DMS153 (cell line): ENCODE measurements around the gene RPP21.

Experiments
- DNase-seq: peaks from one replicate; lab custom pipeline; 2025; lab: John Stamatoyannopoulos, UW

Gene RPP21

DNA sequence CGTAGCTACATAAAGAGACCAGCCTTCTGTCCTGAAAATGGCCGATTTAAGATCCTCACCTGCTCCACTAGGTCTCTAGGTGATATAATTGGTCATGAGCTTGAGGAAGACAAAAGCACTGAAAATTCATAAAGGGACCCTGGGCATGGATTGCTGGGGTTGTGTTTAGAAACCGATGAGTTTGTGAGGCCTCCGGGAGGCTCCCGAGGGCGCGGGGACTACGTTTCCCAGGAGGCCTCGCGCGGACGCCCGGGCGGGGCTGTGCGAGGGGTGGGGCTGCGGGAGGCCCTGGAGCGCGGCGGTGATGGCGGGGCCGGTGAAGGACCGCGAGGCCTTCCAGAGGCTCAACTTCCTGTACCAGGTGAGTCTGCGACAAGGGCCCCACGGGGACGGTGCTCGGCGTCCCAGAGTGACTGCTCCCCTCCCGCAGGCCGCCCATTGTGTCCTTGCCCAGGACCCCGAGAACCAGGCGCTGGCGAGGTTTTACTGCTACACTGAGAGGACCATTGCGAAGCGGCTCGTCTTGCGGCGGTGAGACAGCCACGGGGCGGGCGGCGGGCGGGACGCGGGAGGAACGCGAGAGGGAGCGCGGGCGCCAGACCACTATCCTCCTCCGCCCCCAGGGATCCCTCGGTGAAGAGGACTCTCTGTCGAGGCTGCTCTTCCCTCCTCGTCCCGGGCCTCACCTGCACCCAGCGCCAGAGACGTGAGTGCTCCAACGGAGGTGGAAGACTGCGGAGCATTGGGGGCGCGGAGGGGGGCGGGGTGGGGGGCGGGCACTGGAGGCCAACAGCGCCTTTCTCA, at the start of gene RPP21:
Gene RPP21, plus strand, starts transcription at position 289 of the 804 bp plus-strand sequence. Its CDS starts 16 bp downstream, at position 305.
- peak; percentile 68 for DNase-seq

DNA sequence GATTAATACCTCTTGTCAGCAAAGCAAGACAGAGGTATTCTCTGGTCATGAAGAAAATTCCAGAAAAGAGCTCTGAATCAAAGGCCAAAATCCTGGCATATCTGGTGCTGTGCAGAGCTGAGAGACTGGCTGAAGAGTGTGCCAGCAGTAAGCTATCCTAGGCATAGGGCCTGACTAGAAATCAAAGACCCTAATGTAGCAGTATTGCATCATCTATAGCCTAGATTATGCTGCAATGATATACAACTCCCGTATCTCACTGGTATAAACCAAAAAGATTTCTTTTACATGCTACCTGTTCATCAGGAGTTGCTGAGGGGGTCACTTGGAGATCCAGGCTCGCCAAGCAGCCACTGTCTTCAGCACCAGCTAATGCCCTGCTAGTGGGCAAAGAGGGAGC, 49.1 kb upstream of the RPP21 start:
- DNase-seq: no peak

DNA sequence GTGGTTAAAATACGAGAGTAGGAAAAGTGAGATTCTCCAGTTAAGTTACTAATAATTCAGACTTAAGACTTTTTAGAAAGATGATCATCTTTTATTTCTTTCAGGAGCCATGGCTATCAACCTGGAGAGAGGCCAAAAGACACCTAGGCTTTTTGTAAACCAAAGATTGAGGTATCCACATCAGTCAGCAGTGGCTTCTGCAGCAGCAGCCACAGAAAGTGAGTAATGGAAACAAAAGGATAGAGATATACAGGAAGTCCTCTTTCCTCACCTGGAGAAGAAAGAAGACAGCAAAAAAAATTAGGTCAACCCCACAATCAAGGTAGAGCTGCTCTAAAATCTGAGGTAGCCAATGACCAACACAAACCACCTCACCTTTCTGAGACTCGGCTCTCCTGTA, 41.0 kb upstream of the RPP21 start:
- no peak for DNase-seq

DNA sequence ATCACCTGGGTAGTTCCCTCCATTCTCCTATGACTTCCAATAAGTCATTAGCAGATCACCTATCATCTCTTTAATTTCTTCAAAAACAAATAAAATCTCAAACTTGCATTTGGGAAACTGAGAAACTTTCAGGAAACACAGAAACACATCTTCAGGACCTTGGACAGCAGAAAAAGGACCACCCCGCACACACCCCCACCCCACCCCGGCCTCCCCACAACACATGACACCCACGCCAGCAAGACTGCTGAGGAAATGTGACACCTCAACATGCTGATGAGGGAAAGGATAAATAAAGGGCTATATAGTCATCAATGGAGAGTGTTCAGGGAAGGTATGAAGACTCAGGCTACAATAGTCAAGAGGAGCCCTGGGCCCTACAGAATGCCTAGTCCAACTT, 33.9 kb upstream of the RPP21 start:
- DNase-seq: no peak

DNA sequence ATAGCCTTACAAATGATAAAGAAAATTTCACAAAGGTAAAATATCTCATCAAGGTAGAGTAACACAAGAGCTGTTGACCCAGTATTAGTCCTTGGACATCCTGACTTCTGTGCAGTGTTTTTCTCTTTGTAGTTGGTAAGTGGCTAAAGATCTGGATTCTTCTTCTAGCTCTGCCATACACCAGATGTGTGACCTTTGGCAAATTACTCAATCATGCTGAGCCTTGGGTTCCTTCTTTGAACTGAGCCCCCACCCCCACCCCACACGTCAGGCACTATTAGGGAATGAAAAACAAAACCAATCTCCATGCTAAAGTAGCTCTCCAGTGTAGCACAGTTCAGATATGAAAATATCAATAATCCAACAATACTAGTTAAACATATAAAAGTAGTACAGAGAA, 33.3 kb upstream of the RPP21 start:
- DNase-seq: no peak

DNA sequence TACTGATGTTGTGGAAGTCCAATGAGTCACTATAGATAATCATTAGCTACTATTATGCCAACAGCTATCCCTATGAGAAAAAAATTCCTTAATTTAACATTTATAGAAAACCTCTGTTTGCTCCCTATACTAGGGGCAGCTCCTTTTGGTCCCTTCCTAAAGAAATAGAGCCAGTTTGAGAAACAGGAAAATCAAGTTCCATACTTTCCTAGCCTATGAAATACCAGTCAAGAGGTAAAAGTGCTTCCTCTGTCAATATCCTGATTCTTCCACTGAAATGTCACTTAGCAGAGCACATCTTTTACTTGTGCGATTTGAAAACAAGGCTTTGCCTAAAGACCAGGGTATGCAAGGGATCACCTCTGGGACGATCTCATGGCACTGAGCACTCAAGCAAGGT, 32.7 kb upstream of the RPP21 start:
- no peak for DNase-seq

DNA sequence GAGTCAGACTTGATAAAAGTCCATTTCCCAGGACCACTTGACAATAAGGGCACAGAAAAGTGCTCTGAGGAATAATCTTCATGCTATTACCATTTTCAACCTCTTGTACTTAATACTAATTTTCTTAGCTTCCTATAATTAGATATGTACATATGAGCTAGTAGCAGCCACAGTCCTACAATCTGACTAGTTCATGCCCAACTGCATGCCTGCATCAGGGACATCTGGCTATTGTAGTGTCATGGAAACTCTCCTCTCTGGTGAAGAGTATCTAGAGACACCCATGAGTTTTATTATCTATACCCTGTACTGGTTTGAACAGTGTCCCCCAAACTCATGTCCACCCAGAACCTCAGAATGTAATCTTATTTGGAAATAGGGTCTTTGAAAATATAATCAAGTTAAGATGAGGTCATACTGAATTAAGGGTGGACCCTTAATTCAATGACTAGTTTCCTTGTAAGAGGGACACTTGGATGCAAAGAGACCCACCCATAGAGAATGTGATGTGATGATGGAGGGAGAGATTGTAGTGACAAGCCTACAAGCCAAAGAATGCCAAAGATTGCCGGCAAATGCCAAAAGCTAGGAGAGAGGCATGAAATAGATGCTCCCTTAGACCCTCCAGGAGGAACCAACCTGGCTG, 32.2 kb upstream of the RPP21 start:
- DNase-seq: no peak

DNA sequence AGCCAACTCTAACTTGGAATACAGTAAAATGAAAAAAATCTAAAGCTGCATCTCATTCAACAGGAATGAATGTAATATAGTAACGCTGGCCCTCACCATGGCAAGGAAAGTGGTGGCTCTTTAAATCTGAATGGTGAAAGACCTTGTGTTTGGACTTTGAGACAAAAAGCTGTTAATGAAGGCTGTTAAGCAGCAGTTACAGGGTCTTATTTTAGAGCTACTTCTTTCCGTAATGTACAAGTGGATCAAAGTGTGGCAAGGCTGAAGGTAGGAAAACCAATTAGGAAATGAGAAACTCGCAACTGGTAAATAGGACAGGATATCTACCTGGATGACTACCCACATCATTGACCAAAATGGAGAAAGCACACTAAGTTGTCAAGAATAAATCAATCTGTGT, 29.8 kb upstream of the RPP21 start:
- DNase-seq: no peak

DNA sequence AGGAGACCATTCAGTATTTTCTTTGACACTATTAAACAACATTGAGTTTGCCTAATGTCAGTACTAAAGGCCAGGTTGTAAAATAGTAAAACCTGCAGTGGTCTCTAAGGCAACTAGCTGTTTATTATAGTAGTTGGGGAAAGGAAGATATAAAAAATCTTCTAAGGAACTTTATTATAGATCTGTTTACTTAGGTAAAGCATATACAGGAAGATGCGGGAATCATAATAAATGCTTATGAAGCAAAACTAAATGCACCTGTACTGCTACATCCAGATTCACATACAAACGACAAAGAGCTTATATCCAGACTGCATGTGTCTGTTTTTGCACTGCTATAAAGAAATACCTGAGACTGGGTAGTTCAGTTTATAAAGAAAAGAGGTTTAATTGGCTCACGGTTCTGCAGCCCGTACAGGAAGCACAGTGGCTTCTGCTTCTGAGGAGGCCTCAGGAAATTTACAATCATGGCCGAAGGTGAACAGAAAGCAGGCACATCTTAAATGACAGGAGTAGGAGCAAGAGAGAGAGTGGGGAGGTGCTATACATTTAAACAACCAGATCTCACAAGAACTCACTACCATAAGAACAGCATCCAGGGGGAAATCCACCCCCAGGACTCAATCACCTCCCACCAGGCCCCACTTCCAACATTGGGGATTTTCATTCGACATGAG, 26.9 kb upstream of the RPP21 start:
- DNase-seq: no peak

DNA sequence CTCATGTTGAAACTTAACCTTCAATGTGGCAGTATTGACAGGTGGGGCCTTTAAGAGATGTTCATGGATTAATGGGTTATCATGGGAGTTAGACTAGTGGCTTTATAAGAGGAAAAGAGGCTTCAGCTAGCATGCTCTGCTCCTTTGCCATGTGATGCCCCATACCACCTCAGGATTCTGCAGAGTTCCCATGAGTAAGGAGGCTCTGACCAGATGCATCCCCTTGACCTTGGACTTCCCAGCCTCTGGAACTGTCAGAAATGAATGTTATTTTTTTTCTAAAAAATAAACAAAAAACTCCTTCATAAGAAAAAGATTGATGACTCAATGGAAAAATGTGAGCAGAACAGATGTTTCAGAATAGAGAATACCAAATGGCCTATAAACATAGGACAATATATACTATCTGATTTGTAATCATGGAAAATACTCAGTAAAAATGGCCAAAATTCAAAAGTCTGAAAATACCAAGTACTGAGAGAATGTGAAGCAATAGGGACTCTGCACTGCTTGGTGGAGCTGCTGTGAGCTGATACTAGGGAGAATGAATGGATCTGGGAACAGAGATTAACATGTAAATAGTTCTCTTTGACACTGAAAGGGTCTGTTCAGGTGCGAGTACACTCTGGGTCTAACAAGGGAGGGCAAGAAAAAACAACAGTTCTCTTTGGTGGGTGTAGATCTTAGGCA, 25.7 kb upstream of the RPP21 start:
- DNase-seq: no peak

DNA sequence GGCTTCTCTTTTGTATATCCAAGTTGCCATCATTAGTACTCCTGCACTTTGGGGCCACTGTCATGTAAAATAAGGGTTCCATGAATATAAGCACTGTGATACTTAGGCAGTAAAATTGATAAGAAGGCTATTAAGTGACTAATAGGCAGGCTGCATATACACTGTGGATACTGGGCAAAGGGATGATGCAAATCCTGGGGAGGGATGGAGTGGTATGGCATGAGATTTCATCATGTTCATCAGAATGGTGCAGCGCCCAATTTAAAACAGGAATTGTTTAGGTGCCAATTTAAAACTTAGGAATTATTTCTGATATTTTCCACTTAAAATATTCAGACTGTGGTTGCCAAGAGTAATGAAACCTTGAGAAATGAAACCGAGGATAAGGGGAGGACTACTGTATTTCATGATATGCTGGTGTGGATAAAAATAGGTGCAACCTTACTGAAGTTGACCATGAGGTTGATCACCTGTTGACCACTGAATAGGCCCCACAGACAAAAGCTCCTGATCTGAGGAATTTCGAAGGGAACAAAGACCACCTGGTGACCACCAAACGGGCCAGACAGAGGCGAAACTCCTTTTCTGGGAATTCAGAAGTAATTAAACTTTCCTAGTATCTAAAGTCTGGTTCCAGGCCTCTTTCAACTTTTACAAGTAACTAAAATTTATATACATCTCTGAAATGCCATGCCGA, 23.1 kb upstream of the RPP21 start:
- no peak for DNase-seq

DNA sequence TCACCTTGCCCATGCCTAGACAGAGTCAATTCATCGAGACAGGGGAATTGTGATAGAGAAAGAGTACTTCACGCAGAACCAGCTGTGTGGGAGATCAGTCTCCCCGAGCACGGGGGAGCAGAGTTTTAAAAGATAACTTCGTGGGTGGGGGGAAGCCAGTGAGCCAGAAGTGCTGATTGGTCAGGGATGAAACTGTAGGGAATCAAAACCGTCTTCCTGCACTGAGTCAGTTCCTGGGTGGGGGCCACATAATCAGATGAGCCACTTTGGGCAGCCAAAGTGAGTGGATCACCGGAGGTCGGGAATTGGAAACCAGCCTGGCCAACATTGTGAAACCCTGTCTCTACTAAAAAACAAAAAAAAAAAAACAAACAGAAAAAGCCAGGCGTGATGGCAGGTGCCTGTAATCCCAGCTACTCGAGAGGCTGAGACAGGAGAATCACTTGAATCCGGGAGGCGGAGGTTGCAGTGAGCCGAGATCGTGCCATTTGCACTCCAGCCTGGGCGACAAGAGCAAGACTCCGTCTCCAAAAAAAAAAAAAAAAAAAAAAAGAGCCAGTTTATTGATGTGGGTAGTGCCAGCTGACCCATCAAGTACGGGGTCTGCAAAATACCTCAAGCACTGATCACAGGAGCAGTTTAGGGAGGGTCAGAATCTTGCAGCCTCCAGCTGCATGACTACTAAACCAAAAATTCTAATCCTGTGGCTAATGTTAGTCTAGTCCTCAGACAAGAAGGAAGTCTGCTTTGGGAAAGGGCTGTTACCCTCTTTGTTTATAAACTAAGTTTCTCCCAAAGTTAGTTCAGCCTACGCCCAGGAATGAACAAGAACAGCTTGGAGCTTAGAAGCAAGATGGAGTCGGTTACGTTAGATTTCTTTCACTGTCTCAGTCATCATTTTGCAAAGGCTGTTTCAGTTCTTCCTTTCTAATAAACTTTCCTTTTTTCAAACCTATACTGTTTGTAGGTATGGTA, 22.1 kb upstream of the RPP21 start:
- DNase-seq: no peak

DNA sequence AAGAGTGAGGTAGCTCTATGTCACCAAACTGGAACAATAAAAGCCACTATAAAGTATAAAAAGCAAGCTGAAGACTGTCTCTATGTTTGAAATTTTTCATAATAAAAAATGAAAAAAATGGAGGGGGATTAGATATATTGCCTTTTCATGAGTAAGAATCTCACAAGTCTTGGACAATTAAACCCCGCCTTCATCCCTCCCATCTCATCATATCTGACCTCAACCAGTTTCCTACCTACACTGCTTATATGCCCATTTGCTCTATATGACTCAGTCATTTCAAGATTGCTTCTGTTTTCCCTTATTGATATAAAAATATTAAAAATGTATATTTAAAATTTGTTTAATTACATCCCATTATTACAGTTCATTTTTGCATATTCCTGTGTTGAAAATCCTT, 21.1 kb upstream of the RPP21 start:
- no peak for DNase-seq

DNA sequence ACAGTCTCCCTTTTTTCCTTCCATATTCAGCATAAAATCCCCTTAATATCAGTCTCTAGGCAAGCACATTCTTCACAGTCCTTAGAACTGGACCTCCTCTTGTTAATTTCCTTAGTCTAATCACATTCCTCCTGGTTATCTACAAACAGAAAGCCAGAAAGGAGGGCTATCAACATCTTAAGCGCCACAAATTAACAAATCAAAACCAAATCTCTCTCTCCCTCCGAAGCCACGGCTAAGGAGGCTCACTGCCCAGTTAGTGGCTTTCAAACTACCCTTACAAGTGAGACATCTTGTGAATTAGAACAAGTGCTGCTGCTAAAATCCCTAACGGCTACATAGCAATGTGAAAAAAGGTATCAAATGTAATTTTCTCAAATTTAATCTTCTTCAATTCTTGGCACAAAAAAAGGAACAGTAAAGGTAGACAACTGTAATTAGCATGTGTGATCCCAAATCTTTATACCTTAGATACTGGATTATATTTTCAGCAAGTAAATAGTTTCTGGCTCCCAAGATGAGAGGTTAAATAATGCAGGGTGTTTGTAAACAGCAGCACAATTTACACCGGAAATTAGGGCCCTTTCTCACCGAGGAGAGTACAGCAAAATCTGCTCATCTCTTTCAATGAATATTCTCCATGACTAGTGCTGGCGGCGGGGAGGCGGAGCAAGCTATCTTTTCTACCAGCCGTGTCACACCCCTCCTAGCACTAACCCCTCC, 19.6 kb upstream of the RPP21 start:
- peak; percentile 11 for DNase-seq

DNA sequence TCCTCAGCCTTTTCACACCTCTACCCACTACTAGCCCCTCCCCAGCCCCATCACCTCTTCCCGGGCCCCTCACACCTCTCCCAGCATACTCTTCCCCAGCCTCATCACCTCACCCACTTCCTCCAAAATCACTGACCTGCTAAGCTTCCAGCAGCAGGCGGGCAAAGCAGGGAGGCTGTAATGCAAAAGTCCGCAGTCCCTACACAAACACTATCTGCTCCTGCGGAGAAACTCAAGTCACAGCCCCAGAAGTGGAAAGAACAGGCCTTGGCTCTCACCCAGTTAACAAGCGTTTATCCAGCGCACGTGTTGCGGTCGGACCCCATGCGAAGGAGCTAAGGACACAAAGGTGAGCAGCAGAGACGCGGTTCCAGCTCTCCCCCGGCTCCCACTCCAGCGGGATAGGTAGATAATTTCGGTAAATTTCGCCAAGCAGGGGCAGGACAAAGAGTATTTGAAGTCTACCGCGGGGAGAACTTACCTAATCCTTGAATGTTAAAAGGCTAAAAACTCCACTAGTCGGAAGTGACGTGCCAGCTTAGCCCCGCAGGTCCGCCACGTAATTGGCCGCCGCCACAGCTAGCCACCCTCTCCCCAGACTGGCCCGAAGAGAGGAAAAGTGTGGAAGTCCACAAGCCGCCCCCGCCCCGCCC, 19.0 kb upstream of the RPP21 start:
- DNase-seq: peak; percentile 49

DNA sequence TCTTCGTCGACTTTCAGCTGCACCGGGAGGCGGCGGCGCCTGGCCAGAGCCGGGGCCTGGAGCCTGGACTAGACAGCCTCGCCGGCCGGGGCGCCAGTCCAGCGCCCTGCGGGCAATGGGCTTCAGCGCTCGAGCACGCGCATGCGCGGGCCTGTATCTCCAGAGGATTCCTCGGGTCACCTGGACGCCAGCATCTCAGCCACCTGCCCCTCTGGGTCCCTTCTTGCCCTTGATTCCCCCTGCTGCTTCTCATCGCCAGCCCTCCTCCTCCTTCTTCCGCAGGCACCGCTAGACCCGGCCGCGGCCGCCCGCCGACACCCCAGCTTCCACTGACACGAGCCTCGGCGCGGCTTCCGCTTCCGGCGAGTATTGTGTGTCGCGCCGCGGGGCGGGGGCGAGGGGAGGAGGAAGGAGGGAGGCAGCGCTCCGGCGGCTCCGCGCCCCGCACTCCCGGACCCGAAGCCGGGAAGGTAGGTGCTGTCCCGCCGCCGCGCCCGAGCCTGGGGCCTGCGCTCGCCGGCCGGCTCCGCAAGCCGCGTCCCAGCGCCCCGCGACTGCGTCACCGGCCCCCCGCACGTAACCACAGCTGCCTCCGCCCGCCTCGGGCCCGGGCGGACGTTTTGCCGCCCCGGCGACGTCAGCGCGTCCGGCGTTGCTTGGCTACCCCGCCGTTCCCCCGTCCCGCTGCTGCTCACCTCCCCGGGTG, 18.3 kb upstream of the RPP21 start, which contains the start of gene TRIM39:
Gene TRIM39, plus strand, starts transcription at position 402 of the 706 bp plus-strand sequence. CDS start 2,391 bp downstream, outside the sequence.
- peak; percentile 63 for DNase-seq

DNA sequence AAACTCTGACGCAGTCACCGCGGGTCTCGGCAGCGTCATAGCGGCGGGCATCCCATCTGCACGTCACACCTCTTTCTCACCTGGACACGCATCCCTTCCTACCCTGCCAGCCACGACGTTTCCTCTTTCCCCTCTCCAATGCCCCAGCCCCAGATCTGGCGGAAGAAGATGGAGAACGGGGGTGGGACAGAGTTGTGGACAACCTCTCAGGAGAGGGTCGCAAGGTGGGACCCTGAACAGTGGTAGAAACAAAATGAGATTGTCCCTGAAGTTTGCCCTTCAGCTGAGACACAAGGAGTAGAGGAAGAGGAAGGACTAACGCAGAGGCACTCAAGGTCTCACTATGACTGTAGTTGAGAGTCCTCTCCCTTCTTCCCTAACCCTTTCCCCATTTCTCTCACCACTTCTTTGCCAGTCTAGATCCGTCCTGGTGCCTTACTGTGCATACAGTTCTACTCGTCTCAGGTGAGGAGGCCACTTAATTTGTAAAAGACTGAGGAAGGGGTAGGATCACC, 17.7 kb upstream of the RPP21 start:
- DNase-seq: no peak

DNA sequence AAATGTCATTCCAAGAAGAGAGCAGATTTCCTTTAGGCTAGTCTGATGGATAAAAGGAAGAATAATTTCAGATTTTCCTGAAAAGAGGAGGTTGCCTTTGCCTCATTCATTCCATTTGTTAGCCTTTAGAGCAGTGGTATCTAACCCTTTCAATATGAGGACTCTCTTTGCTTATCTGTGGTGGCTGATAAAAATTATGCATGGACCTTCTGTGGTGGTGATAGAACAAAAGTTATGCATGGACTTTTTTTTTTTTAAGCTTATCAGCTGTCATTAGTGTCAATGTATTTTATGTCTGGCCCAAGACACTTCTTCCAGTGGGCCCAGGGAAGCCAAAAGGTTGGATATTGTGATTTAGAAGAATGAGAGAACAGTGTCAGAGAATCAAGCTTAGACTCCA, 16.6 kb upstream of the RPP21 start:
- DNase-seq: no peak
